DND-41 (cell line): Measurements from ENCODE around the gene RNASE1.
A peak's percentile ranks its signal among the peaks of the same experiment; 100 is the strongest.

Experiments
- ATAC-seq: fragments of 200-7000 bp; cut with Tn5 transposase; 3 replicates; pipeline ENCODE4 v1.9.1; 2021; ENCODE audit warnings: low read depth; ENCODE audit not compliant: insufficient read depth
- DNase-seq: peaks from one replicate; pipeline ENCODE4 v3.0.0-alpha.2; 2020
- H2AFZ ChIP-seq: 2 replicates; pipeline ENCODE4 v1.6.0; 2012; ENCODE audit warnings: low read depth, low read length
- H3K27ac ChIP-seq: 2 replicates; pipeline ENCODE4 v1.5.1; 2012; ENCODE audit warnings: low read length, inconsistent platforms
- H3K27me3 ChIP-seq: fragments of 200-600 bp; sonication (generic); 2 replicates; pipeline ENCODE4 v1.6.0; 2012; ENCODE audit warnings: low read length, mild to moderate bottlenecking, inconsistent platforms; ENCODE audit not compliant: insufficient read depth, poor library complexity
- H3K36me3 ChIP-seq: 2 replicates; pipeline ENCODE4 v1.5.1; 2012; ENCODE audit warnings: low read length, inconsistent platforms; ENCODE audit not compliant: insufficient read depth
- H3K4me1 ChIP-seq: 2 replicates; pipeline ENCODE4 v1.5.1; 2012; ENCODE audit warnings: mild to moderate bottlenecking, low read length; ENCODE audit not compliant: insufficient read depth
- H3K4me2 ChIP-seq: 2 replicates; pipeline ENCODE4 v1.6.0; 2012; ENCODE audit warnings: mild to moderate bottlenecking, moderate library complexity, low read length, inconsistent platforms; ENCODE audit not compliant: insufficient read depth
- H3K4me3 ChIP-seq, 2 experiments: fragments of 200-600 bp in 1 of 2; shearing (Covaris generic) in 1 of 2; 2 replicates each; pipeline ENCODE4 v1.5.1; 2012 to 2016; ENCODE audit warnings: inconsistent platforms in 2 of 2, low read length in 2 of 2, mild to moderate bottlenecking in 2 of 2, low read depth in 1 of 2, moderate library complexity in 1 of 2
- H3K79me2 ChIP-seq: 2 replicates; pipeline ENCODE4 v1.6.0; 2012; ENCODE audit warnings: low read length, inconsistent platforms; ENCODE audit not compliant: insufficient read depth
- H3K9ac ChIP-seq: 2 replicates; pipeline ENCODE4 v1.6.0; 2012; ENCODE audit warnings: low read depth, mild to moderate bottlenecking, inconsistent platforms, low read length, moderate library complexity
- H3K9me3 ChIP-seq: 2 replicates; pipeline ENCODE4 v1.5.1; 2012; ENCODE audit warnings: low read length, moderate library complexity, mild to moderate bottlenecking, inconsistent platforms; ENCODE audit not compliant: insufficient read depth, severe bottlenecking
- H4K20me1 ChIP-seq: 2 replicates; pipeline ENCODE4 v1.6.0; 2012; ENCODE audit warnings: low read length; ENCODE audit not compliant: insufficient read depth
- EZH2 ChIP-seq: IDR thresholded peaks from 3 replicates; pipeline ENCODE4 v1.6.1; 2012; ENCODE audit warnings: borderline replicate concordance, low read depth, mild to moderate bottlenecking, moderate library complexity, low read length, inconsistent platforms; ENCODE audit not compliant: severe bottlenecking
- TF ChIP-seq, protein P1 (sequence below): IDR thresholded peaks from 2 replicates; pipeline ENCODE4 v1.5.1; 2012; ENCODE audit warnings: borderline replicate concordance, low read length, moderate library complexity, mild to moderate bottlenecking; ENCODE audit not compliant: poor library complexity, severe bottlenecking; ENCODE audit errors: extremely low read depth

The RNASE1 gene

GRCh38 chr14:20789230-20789813 is 13.3 kb downstream of the RNASE1 start:
- peaks cover 9% of the 10 kb centered on the region for H3K4me1 ChIP-seq
- ATAC-seq, result no peak
- H3K4me3 ChIP-seq, result no peak overlapping the region
- no peaks in the 10 kb centered on the region for H3K36me3 ChIP-seq
- no peak overlapping the region for H3K9ac ChIP-seq
- no peak overlapping the region for H3K27ac ChIP-seq
- no peaks in the 10 kb centered on the region for H3K79me2 ChIP-seq
- DNase-seq, result no peak
- no peaks in the 10 kb centered on the region for H3K9me3 ChIP-seq
- H3K27me3 ChIP-seq, result no peaks in the 10 kb centered on the region
- H4K20me1 ChIP-seq, result no peaks in the 10 kb centered on the region
- H3K4me2 ChIP-seq, result no peak overlapping the region
- H2AFZ ChIP-seq, result no peak overlapping the region
- TF ChIP-seq, protein P1, sequence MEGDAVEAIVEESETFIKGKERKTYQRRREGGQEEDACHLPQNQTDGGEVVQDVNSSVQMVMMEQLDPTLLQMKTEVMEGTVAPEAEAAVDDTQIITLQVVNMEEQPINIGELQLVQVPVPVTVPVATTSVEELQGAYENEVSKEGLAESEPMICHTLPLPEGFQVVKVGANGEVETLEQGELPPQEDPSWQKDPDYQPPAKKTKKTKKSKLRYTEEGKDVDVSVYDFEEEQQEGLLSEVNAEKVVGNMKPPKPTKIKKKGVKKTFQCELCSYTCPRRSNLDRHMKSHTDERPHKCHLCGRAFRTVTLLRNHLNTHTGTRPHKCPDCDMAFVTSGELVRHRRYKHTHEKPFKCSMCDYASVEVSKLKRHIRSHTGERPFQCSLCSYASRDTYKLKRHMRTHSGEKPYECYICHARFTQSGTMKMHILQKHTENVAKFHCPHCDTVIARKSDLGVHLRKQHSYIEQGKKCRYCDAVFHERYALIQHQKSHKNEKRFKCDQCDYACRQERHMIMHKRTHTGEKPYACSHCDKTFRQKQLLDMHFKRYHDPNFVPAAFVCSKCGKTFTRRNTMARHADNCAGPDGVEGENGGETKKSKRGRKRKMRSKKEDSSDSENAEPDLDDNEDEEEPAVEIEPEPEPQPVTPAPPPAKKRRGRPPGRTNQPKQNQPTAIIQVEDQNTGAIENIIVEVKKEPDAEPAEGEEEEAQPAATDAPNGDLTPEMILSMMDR, result no peak
- TF ChIP-seq EZH2, result no peak

DNA sequence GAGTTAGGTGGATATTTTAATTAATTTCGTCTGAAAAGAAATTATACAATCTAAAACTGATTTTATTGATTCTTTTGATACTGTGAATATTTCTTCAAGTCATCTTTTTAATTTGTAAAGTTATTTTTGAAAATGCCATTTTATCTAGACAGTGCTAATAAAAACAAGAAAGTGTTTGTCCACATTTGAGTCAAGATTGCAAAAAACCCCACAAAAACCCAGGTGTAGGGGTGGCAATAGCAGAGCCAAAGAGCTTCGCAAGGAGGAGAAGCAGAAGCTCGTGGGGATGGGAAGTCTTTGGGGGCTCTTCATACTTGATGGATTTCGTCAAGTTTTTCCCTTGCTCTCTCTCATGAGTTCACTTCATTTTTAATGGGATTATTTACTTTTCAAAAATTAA is 15.6 kb downstream of the RNASE1 start:
- no peaks in the 10 kb centered on the region for H3K36me3 ChIP-seq
- TF ChIP-seq, protein P1, result no peak
- TF ChIP-seq EZH2, result no peak
- no peak overlapping the region for H3K4me2 ChIP-seq
- H3K79me2 ChIP-seq, result no peaks in the 10 kb centered on the region
- H3K4me3 ChIP-seq, result no peak overlapping the region
- no peaks in the 10 kb centered on the region for H3K9me3 ChIP-seq
- no peaks in the 10 kb centered on the region for H4K20me1 ChIP-seq
- H3K9ac ChIP-seq, result no peak overlapping the region
- peaks cover 27% of the 10 kb centered on the region for H3K4me1 ChIP-seq
- ATAC-seq, result no peak
- DNase-seq, result no peak
- H3K27ac ChIP-seq, result no peak overlapping the region
- H3K27me3 ChIP-seq, result no peaks in the 10 kb centered on the region
- no peak overlapping the region for H2AFZ ChIP-seq

- Histone ChIP-seq H3K36me3 (no peaks in the 10 kb centered on the region), H3K4me2 (peak overlapping the region; percentile 72), H4K20me1 (no peaks in the 10 kb centered on the region), H2AFZ (peak overlapping the region; percentile 64), H3K9me3 (no peaks in the 10 kb centered on the region), H3K27ac (peak overlapping the region; percentile 93), H3K4me1 (peaks cover 42% of the 10 kb centered on the region), H3K79me2 (no peaks in the 10 kb centered on the region), H3K9ac (peak overlapping the region; percentile 60), H3K4me3 (peak overlapping the region; percentile 13 to 53; a peak in 3 of 4 replicates), H3K27me3 (no peaks in the 10 kb centered on the region)
- ATAC-seq (peak; percentile 87), DNase-seq (peak; percentile 75)
- no peak for TF ChIP-seq EZH2
- TF ChIP-seq, protein P1, result no peak
Observed at GRCh38 chr14:20782280-20782890, 20.3 kb downstream of the RNASE1 start.
